ENCODE results near the gene B3GAT1.

DNA sequence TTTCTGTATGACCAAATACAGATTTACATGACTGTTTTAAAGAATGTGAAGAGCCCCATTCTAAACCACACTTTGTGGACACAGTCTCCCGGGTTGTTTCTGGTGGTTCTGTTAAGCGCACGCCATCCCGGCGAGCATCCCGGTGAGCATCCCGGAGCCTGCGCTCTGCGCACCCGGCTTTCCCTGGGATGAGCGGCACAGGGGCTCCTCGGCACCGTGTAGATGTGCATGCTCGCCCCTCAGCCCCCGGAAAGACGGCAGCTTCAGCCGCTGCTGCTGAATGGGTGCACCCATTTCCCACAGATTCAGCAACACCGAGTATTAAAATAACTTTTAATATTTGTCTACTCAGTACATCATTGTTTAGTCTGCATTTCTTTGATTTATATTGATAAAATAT, 44.3 kb downstream of the B3GAT1 start:
- TF ChIP-seq, protein P1, sequence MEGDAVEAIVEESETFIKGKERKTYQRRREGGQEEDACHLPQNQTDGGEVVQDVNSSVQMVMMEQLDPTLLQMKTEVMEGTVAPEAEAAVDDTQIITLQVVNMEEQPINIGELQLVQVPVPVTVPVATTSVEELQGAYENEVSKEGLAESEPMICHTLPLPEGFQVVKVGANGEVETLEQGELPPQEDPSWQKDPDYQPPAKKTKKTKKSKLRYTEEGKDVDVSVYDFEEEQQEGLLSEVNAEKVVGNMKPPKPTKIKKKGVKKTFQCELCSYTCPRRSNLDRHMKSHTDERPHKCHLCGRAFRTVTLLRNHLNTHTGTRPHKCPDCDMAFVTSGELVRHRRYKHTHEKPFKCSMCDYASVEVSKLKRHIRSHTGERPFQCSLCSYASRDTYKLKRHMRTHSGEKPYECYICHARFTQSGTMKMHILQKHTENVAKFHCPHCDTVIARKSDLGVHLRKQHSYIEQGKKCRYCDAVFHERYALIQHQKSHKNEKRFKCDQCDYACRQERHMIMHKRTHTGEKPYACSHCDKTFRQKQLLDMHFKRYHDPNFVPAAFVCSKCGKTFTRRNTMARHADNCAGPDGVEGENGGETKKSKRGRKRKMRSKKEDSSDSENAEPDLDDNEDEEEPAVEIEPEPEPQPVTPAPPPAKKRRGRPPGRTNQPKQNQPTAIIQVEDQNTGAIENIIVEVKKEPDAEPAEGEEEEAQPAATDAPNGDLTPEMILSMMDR (IDR thresholded peaks at IDR 0.05; ENCODE audit: insufficient read depth, low read length): no peak
- TF ChIP-seq, protein P2, sequence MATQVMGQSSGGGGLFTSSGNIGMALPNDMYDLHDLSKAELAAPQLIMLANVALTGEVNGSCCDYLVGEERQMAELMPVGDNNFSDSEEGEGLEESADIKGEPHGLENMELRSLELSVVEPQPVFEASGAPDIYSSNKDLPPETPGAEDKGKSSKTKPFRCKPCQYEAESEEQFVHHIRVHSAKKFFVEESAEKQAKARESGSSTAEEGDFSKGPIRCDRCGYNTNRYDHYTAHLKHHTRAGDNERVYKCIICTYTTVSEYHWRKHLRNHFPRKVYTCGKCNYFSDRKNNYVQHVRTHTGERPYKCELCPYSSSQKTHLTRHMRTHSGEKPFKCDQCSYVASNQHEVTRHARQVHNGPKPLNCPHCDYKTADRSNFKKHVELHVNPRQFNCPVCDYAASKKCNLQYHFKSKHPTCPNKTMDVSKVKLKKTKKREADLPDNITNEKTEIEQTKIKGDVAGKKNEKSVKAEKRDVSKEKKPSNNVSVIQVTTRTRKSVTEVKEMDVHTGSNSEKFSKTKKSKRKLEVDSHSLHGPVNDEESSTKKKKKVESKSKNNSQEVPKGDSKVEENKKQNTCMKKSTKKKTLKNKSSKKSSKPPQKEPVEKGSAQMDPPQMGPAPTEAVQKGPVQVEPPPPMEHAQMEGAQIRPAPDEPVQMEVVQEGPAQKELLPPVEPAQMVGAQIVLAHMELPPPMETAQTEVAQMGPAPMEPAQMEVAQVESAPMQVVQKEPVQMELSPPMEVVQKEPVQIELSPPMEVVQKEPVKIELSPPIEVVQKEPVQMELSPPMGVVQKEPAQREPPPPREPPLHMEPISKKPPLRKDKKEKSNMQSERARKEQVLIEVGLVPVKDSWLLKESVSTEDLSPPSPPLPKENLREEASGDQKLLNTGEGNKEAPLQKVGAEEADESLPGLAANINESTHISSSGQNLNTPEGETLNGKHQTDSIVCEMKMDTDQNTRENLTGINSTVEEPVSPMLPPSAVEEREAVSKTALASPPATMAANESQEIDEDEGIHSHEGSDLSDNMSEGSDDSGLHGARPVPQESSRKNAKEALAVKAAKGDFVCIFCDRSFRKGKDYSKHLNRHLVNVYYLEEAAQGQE (IDR thresholded peaks at IDR 0.05; ENCODE audit: insufficient replicate concordance, low read depth): no peak
- TF ChIP-seq POLR2AphosphoS5 (IDR thresholded peaks at IDR 0.05; ENCODE audit: low read depth): no peak
- TF ChIP-seq GABPA (IDR thresholded peaks at IDR 0.05; ENCODE audit: low read depth): no peak

All from HL-60 (cell line).